HG02588 (cell line): ENCODE data around the gene VPS16.
"Not testable (repeated sequence)": the region's sequence is repeated elsewhere in the genome, so short reads cannot be mapped to it uniquely, and the experiment has no call there.

Experiments used
- ATAC-seq: cut with Tn5 transposase; IDR thresholded peaks from one replicate; pipeline ENCODE4 v1.9.1; 2021; ENCODE audit warnings: mild to moderate bottlenecking, moderate library complexity; ENCODE audit not compliant: unreplicated experiment

The VPS16 gene

GRCh38 chr20:2892376-2892775 lies 51.8 kb downstream of the VPS16 start:
- ATAC-seq = no peak

DNA sequence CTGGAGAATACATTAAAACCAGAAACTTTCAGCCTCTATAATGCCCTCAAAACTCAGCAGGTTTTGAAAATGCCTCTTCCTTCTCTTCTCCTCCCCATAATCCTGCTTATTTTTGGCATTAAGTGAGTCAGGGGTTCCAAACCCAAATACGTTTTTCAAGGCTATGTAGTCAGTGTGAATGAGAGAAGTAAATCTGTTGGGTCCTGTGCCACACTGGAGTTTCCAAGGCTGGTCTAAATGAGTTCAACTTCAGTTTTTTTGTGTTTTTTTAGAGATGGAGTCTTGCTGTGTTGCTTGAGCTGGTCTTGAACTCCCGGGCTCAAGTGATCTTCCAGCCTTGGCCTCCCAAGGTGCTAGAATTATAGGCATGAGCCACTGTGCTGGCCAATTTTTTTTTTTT lies 53.7 kb downstream of the VPS16 start:
- no peak for ATAC-seq

- not testable (repeated sequence) for ATAC-seq
Measured at GRCh38 chr20:2895154-2895553, 54.6 kb downstream of the VPS16 start.

DNA sequence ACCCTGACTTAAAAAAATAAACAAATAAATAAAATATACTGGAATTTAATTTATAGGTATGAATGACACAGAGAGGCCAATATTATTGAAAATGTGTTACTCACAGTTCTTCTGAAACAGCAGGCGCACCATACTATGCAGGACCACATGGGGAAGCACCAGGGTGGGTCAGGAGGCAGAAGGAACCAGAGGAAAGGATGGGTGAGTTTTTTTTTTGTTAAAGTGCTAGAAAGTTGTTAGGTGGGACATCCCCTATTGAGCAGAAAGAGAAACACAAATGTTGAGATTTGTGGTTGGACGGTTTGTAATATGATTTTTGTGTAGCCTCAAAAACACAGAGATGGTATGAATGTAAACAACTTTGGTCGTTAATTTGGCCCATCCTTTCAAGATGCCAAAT lies 58.7 kb downstream of the VPS16 start:
- no peak for ATAC-seq

- ATAC-seq = no peak
Measured at GRCh38 chr20:2900845-2901592, 60.5 kb downstream of the VPS16 start.

DNA sequence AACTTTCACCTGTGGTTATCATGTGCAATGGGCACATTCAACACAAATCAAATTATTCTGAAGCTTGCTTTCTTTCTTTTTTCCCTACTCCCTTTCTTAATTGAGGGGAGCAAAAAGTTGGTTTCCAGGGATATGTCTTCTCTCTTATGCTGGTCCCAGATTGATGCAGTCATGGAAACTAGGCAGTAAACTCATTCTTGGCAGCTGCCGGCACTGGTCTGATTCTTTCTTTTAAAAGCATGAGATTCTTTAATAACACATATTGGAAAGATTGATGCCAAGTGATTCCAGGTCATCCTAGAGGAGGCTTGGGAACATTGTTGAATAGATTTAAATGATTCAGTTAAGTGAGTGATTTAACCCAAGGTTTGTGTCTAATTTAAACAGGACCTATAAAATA lies 61.7 kb downstream of the VPS16 start:
- ATAC-seq = no peak

DNA sequence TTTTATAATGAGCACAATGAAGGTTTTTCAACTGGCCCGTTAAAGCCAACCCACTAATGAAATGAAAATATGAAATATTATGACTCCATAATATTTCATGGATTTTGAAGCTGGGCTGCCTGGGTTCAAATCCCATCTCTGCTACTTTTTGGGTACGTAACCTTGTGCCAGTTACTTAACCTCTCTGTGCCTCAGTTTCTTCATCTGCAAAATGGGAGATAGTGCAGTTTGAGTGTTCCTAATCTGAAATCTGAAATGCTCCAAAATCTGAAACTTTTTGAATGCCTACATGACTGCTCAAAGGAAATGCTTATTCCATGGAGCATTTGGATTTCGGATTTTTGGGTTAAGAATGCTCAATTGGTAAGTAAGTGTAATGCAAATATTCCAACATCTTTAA lies 62.3 kb downstream of the VPS16 start:
- ATAC-seq = no peak

- ATAC-seq = no peak
Measured at GRCh38 chr20:2903686-2904085, 63.1 kb downstream of the VPS16 start.

DNA sequence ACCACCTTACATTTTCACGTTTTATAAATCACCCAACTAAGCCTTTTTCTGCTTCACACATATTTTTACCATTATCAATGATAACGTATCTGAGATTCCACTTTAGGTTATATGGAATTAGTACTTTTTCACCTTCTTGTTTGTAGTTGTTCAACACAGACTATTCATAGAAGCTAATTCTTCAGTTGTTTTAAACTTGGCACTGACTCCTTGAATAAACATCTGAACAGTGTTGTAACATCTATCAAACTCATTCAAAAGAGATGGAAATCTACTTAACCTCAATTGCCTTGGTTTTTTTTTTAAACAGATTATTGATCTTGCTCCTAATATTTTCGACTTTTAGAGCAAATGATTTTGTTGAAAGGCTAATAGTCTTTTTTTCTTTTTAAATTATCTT lies 67.0 kb downstream of the VPS16 start:
- ATAC-seq = no peak

DNA sequence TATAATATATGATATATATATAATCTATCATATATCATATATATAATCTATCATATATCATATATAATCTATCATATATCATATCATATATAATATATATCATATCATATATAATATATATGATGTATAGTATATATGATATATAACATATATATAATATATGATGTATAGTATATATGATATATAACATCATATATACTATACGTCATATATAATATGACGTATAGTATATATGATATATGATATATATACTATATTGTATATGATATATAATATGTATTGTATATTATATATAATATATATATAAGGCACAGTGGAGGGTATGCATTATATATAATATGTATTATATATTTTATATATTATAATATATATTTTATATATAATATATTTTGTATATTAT lies 69.4 kb downstream of the VPS16 start:
- no peak for ATAC-seq

DNA sequence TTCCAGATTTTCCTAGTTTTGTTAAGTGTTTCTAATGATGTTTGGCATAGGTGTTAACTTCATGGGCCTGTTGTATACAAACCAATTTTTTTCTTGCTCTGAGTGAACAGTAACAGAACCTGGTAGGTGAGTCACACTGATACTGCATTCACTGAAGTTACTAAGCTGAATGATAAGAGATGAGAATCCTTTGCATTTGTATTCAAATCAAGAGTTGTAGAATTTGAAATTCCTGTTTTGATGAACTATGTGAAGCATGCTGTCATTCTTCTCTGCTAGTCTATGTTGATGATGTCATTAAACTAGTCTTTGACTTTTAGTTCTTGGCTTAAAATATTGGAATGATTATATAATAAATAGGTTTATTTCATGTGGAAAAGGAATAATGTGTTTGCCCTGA lies 70.7 kb downstream of the VPS16 start:
- no peak for ATAC-seq

DNA sequence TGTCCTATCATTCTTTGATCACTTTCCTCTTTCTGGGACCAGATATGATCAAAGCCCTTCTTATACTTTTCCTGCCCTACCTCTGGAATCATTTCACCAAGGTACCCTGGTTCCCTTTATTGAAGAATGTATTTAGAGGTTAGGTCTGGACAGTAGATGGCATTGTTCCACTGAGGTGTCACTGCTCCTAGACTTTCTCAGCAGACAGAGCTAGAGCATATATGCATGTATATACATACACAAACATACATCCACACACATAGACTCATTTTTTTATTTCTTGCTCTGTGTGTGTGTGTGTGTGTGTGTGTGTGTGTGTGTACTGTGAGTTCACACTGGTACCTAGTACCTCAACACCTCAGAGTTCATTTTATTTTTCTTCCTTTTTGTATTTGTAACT lies 73.6 kb downstream of the VPS16 start:
- no peak for ATAC-seq
